Vagina (tissue), 2 donors: ENCODE measurements around the gene KDM4C. TPM values are rescaled to one million over a fixed set of nuclear protein-coding genes. Genes with fewer than 3 reads are reported as not detected.

Experiments used
- DNase-seq, 2 donors: peaks; one replicate each; pipeline ENCODE4 v3.0.0-alpha.2; 2017; ENCODE audit errors: extremely low spot score in 2 of 2
- H3K27ac ChIP-seq: fragments of 200-600 bp; sonication (generic); one replicate; pipeline ENCODE4 v1.5.1; 2019
- H3K27me3 ChIP-seq: fragments of 200-600 bp; sonication (generic); one replicate; pipeline ENCODE4 v1.5.1; 2019
- H3K36me3 ChIP-seq, 2 donors: fragments of 200-600 bp; sonication (generic); one replicate each; pipeline ENCODE4 v1.5.1; 2017 to 2019
- H3K4me1 ChIP-seq: fragments of 200-600 bp; sonication (generic); one replicate; pipeline ENCODE4 v1.5.1; 2019
- H3K4me3 ChIP-seq, 2 donors: fragments of 200-600 bp; sonication (generic); 1 replicate in 1 of 2; 2 replicates in 1 of 2; pipeline ENCODE4 v1.5.1; 2016 to 2019
- H3K9me3 ChIP-seq: fragments of 200-600 bp; sonication (generic); one replicate; pipeline ENCODE4 v1.5.1; 2019
- POLR2A ChIP-seq, 2 donors: fragments of 450-650 bp; IDR thresholded peaks; one replicate each; pipeline ENCODE4 v1.6.1; 2017; ENCODE audit warnings: antibody characterized with exemption in 2 of 2, mild to moderate bottlenecking in 2 of 2, moderate library complexity in 2 of 2
- POLR2AphosphoS5 ChIP-seq, 2 donors: sonication (generic); formaldehyde crosslinking; IDR thresholded peaks; one replicate each; pipeline ENCODE4 v1.9.0; 2017; ENCODE audit warnings: antibody characterized with exemption in 2 of 2, mild to moderate bottlenecking in 2 of 2, low read depth in 1 of 2; ENCODE audit not compliant: insufficient read depth in 1 of 2
- intact Hi-C: fragments of 100-400 bp; cut with DNase I; formaldehyde crosslinking; loops from one replicate; pipeline ENCODE4 v1.15.1; 2023
- total RNA-seq: library from RNA; depleted of rRNA; stranded (reverse); fragments of >200 nt; gene quantifications from one replicate; pipeline ENCODE4 v1.2.3, GENCODE V29; 2016
- TF ChIP-seq, protein P1 (sequence below), 3 experiments: fragments of 450-650 bp in 2 of 3; fragments of 200-600 bp in 1 of 3; sonication (generic) in 1 of 3; IDR thresholded peaks; one replicate each; pipeline ENCODE4 v1.5.1; 2017 to 2019; ENCODE audit warnings: antibody characterized with exemption in 3 of 3, mild to moderate bottlenecking in 2 of 3, moderate library complexity in 2 of 3

The KDM4C gene
- total RNA-seq, 1 donor from 2014 or later: 35.6 TPM

DNA sequence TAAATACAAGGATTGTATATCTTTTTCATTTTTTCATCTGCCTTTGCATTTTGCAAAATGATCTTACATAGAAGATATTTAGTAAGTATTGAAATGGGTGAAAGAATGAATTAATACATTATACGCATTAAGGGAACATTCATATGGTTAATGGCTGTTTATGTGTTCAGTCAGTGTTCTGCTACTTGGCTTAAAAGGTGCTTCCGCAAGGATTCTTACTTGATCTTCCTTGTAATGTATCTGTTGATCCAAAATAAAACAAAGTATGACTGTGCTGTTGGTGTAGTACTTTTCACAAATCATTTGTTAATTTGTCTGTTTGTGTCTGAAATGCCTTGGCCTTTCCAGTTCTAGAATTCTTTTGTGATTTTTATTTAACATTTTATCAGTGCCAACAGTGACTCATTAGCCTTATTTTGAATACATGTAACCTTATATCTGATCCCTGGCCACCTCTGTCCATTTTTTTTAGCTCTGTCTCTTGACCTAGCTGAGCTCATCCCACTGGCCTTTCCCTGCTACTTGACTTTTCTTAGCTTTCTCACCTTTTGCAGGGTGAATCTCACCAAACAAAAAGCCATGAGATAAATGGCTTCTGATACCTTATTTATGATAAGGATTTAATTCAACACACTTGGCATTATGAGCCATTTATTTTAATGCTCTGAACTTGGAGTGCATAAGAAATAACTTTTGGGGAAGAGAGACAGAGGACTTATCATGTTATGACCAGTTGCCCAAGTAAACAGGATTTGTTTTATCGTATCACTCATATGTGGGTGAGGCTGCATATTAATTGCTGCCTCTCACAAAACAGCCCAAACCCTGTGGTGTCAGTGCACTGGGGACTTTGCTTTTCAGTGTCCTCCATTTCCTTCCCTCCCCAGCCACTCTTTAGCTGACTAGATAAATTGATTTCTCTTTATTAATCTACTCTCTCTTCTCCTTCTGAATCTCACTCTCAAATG lies 340.3 kb downstream of the KDM4C start:
- no peak for DNase-seq
- Histone ChIP-seq H3K36me3 (no peaks in the 10 kb centered on the region), H3K27me3 (no peaks in the 10 kb centered on the region), H3K4me1 (no peaks in the 10 kb centered on the region), H3K27ac (no peak overlapping the region), H3K4me3 (no peak overlapping the region), H3K9me3 (no peaks in the 10 kb centered on the region)
- intact Hi-C loops: no loop called here
- TF ChIP-seq POLR2A (IDR thresholded peaks at IDR 0.05) (no peak), POLR2AphosphoS5 (IDR thresholded peaks at IDR 0.05; ENCODE audit: insufficient read depth in 1 of 2, low read depth in 1 of 2) (no peak)

DNA sequence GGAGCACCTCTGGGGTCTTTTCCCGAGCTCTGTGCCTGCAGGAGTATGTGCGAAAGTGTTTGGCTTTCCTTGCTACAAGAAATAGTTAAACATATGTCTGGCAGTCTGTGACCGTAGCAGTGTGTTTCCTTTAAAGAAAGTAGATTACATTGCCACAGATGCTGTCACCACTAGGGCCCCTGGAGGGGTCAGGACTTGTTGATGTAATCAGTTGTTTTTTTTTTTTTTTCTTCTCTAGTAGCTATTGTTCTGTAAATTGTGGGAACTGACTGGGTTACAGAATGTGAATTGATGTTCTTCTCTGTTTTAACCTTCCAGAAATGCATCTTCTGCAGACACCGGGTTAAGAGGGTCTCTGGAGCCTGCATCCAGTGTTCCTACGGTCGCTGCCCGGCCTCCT lies 345.6 kb downstream of the KDM4C start:
- Histone ChIP-seq H3K27ac (no peak overlapping the region), H3K36me3 (peaks cover 0 to 15% of the 10 kb centered on the region in 2 donors), H3K4me3 (no peak overlapping the region), H3K27me3 (no peaks in the 10 kb centered on the region), H3K9me3 (no peaks in the 10 kb centered on the region), H3K4me1 (no peaks in the 10 kb centered on the region)
- TF ChIP-seq POLR2A (IDR thresholded peaks at IDR 0.05): no peak
- no peak for TF ChIP-seq POLR2AphosphoS5 (IDR thresholded peaks at IDR 0.05; ENCODE audit: insufficient read depth in 1 of 2, low read depth in 1 of 2)
- TF ChIP-seq, protein P1, sequence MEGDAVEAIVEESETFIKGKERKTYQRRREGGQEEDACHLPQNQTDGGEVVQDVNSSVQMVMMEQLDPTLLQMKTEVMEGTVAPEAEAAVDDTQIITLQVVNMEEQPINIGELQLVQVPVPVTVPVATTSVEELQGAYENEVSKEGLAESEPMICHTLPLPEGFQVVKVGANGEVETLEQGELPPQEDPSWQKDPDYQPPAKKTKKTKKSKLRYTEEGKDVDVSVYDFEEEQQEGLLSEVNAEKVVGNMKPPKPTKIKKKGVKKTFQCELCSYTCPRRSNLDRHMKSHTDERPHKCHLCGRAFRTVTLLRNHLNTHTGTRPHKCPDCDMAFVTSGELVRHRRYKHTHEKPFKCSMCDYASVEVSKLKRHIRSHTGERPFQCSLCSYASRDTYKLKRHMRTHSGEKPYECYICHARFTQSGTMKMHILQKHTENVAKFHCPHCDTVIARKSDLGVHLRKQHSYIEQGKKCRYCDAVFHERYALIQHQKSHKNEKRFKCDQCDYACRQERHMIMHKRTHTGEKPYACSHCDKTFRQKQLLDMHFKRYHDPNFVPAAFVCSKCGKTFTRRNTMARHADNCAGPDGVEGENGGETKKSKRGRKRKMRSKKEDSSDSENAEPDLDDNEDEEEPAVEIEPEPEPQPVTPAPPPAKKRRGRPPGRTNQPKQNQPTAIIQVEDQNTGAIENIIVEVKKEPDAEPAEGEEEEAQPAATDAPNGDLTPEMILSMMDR (IDR thresholded peaks at IDR 0.05): no peak
- no peak for DNase-seq
- intact Hi-C loops: no loop called here

DNA sequence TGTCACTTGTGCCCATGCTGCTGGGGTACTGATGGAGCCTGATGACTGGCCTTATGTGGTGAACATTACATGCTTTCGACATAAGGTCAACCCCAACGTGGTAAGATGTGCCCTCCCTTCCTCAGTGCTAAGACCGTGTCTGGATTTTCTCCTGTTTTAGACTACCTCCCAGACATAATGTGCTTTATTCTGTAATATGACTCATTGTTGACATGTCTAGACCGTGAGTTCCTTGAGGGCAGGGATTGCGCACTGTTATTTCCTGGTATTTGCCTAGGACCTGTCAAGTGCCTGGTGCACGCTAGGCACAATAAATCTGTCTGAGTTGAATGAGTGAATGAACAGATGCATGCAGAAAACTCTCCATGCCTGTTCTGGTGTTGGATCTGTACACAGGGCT lies 346.0 kb downstream of the KDM4C start:
- Histone ChIP-seq H3K36me3 (peaks cover 0 to 15% of the 10 kb centered on the region in 2 donors), H3K9me3 (no peaks in the 10 kb centered on the region), H3K4me1 (no peaks in the 10 kb centered on the region), H3K27ac (no peak overlapping the region), H3K27me3 (no peaks in the 10 kb centered on the region), H3K4me3 (no peak overlapping the region)
- no peak for DNase-seq
- TF ChIP-seq POLR2AphosphoS5 (IDR thresholded peaks at IDR 0.05; ENCODE audit: insufficient read depth in 1 of 2, low read depth in 1 of 2): no peak
- TF ChIP-seq, protein P1 (IDR thresholded peaks at IDR 0.05): no peak
- no peak for TF ChIP-seq POLR2A (IDR thresholded peaks at IDR 0.05)
- intact Hi-C loops: no loop called here

DNA sequence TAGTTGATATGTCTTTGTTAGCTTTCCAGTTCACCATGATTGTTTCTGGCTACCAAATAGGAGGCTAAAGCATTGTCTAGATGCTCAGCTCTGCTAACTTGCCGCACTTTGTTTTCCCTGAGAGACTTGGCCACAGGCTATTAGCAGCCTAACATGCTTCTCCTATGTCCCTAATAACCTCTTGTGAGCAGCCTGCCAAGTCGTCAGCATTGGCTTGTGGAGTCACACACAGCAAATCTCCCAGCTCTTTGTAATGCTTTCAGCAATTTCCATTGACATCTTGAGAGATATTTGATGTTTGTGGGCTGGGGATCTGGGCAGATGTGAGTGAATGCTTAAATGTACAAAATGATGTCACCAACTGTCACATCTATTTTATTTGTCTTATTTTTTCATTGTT lies 346.9 kb downstream of the KDM4C start:
- DNase-seq: no peak
- Histone ChIP-seq H3K27ac (no peak overlapping the region), H3K36me3 (peaks cover 0 to 15% of the 10 kb centered on the region in 2 donors), H3K27me3 (no peaks in the 10 kb centered on the region), H3K4me3 (no peak overlapping the region), H3K9me3 (no peaks in the 10 kb centered on the region), H3K4me1 (no peaks in the 10 kb centered on the region)
- TF ChIP-seq, protein P1 (IDR thresholded peaks at IDR 0.05): no peak
- no peak for TF ChIP-seq POLR2A (IDR thresholded peaks at IDR 0.05)
- intact Hi-C loops: no loop called here

DNA sequence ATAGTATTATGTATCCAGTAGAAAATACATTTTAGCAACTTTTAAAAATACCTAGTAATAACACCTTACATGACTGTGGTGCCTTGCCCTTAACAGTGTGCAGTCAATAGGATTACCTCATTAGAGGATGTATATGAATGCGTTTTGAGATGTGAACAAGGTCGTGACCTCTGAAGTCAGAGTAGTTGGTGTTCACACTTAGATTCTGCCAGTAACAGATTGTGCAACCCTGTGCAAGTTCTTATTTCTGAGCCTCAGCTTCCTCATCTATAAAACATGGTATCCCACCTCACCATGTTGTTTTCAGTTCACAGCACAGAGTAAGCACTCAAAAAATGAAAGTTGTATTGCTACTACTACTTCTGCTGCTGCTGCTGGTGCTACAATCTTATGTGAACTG lies 347.3 kb downstream of the KDM4C start:
- no peak overlapping the region for H3K27ac ChIP-seq
- intact Hi-C loops: no loop called here
- no peaks in the 10 kb centered on the region for H3K27me3 ChIP-seq
- no peaks in the 10 kb centered on the region for H3K4me1 ChIP-seq
- H3K36me3 ChIP-seq: peaks cover 0 to 15% of the 10 kb centered on the region in 2 donors
- H3K9me3 ChIP-seq: no peaks in the 10 kb centered on the region
- H3K4me3 ChIP-seq: no peak overlapping the region
- TF ChIP-seq POLR2A (IDR thresholded peaks at IDR 0.05) (no peak), POLR2AphosphoS5 (IDR thresholded peaks at IDR 0.05; ENCODE audit: insufficient read depth in 1 of 2, low read depth in 1 of 2) (no peak)
- DNase-seq: no peak

DNA sequence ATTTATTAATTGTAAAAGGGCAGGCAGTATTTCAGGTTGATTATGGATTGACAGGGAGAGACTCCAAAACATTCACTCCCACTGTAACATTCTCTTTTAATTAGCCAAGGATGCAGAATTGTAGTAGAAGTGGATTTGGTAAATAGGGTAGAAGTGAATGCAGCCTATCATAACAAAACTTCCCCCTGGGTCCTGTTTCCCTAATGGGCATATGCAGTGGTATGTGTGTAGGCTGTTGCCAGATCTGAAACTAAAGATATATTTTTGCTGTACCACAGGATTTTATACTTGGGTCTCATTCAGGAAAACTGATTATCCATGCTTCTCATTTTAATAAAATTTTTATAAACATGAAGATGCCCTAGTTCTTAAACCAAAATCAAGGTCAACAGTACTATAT lies 351.2 kb downstream of the KDM4C start:
- Histone ChIP-seq H3K36me3 (peaks cover 0 to 7% of the 10 kb centered on the region in 2 donors), H3K27me3 (no peaks in the 10 kb centered on the region), H3K4me1 (no peaks in the 10 kb centered on the region), H3K27ac (no peak overlapping the region), H3K4me3 (no peak overlapping the region), H3K9me3 (no peaks in the 10 kb centered on the region)
- no peak for DNase-seq
- intact Hi-C loops: no loop called here
- TF ChIP-seq POLR2A (IDR thresholded peaks at IDR 0.05) (no peak), POLR2AphosphoS5 (IDR thresholded peaks at IDR 0.05; ENCODE audit: insufficient read depth in 1 of 2, low read depth in 1 of 2) (no peak)
- TF ChIP-seq, protein P1 (IDR thresholded peaks at IDR 0.05): no peak
